GM23248 (cell line): ENCODE data around the gene CYTL1. TPM values are rescaled to one million over a fixed set of nuclear protein-coding genes. Genes with fewer than 3 reads are reported as not detected.
"Not testable (repeated sequence)": the region's sequence is repeated elsewhere in the genome, so short reads cannot be mapped to it uniquely, and the experiment has no call there.

Experiments used
- DNase-seq: peaks from one replicate; pipeline ENCODE4 v3.0.0-alpha.2; 2015
- H2AFZ ChIP-seq: fragments of 200-600 bp; sonication (generic); 2 replicates; pipeline ENCODE4 v1.6.1; 2016; ENCODE audit warnings: antibody characterized with exemption
- H3F3A ChIP-seq: fragments of 200-600 bp; sonication (generic); 2 replicates; pipeline ENCODE4 v1.6.1; 2016; ENCODE audit warnings: mild to moderate bottlenecking, antibody characterized with exemption, mixed run types; ENCODE audit not compliant: insufficient read depth
- H3K27ac ChIP-seq: fragments of 200-600 bp; sonication (generic); 2 replicates; pipeline ENCODE4 v1.5.1; 2016; ENCODE audit warnings: mild to moderate bottlenecking
- H3K27me3 ChIP-seq: fragments of 200-600 bp; sonication (generic); replicated peaks from 2 replicates; pipeline ENCODE4 v1.6.1; 2016; ENCODE audit warnings: mild to moderate bottlenecking; ENCODE audit not compliant: insufficient read depth
- H3K36me3 ChIP-seq: fragments of 200-600 bp; sonication (generic); 2 replicates; pipeline ENCODE4 v1.6.1; 2016; ENCODE audit warnings: low read depth, mild to moderate bottlenecking
- H3K4me1 ChIP-seq: fragments of 200-600 bp; sonication (generic); 2 replicates; pipeline ENCODE4 v1.6.1; 2016; ENCODE audit warnings: mild to moderate bottlenecking; ENCODE audit not compliant: insufficient read depth
- H3K4me2 ChIP-seq: fragments of 200-600 bp; sonication (generic); one replicate; pipeline ENCODE4 v1.6.1; 2016; ENCODE audit warnings: mild to moderate bottlenecking; ENCODE audit not compliant: unreplicated experiment
- H3K4me3 ChIP-seq: fragments of 200-600 bp; sonication (generic); 2 replicates; pipeline ENCODE4 v1.5.1; 2016; ENCODE audit warnings: mild to moderate bottlenecking
- H3K79me2 ChIP-seq: fragments of 200-600 bp; sonication (generic); 2 replicates; pipeline ENCODE4 v1.6.1; 2016; ENCODE audit warnings: mild to moderate bottlenecking; ENCODE audit not compliant: insufficient read depth
- H3K9ac ChIP-seq: fragments of 200-600 bp; sonication (generic); 2 replicates; pipeline ENCODE4 v1.6.1; 2016; ENCODE audit warnings: mild to moderate bottlenecking
- H3K9me2 ChIP-seq: fragments of 200-600 bp; sonication (generic); 2 replicates; pipeline ENCODE4 v1.6.1; 2016; ENCODE audit warnings: mixed run types, mild to moderate bottlenecking, moderate library complexity; ENCODE audit not compliant: insufficient read depth
- H3K9me3 ChIP-seq: fragments of 200-600 bp; sonication (generic); one replicate; pipeline ENCODE4 v1.6.1; 2017; ENCODE audit warnings: low read depth
- H4K20me1 ChIP-seq: fragments of 200-600 bp; sonication (generic); 2 replicates; pipeline ENCODE4 v1.6.0; 2016; ENCODE audit not compliant: insufficient read depth
- EZH2 ChIP-seq: fragments of 200-600 bp; sonication (generic); IDR thresholded peaks from 2 replicates; pipeline ENCODE4 v1.6.1; 2018; ENCODE audit warnings: antibody characterized with exemption, mild to moderate bottlenecking; ENCODE audit not compliant: insufficient read depth, poor library complexity, severe bottlenecking
- EZH2phosphoT487 ChIP-seq: fragments of 200-600 bp; sonication (generic); IDR thresholded peaks from 2 replicates; pipeline ENCODE4 v1.6.1; 2018; ENCODE audit warnings: antibody characterized with exemption, moderate library complexity, mild to moderate bottlenecking, low read depth; ENCODE audit not compliant: insufficient read depth
- WGBS, 2 experiments: methylation state at CpG; one replicate each; pipeline ENCODE4 v1.1.6; 2015 to 2017; ENCODE audit warnings: low lambda C conversion rate in 2 of 2, low coverage in 1 of 2; ENCODE audit errors: missing lambda C conversion rate in 2 of 2; 5-methylcytosine and 5-hydroxymethylcytosine counted together
- in situ Hi-C: fragments of 300-500 bp; cut with MboI; formaldehyde crosslinking; loops from 2 replicates; pipeline ENCODE4 v1.15.0; 2020
- polyA plus RNA-seq: library from polyadenylated mRNA; unstranded; fragments of >200 nt; fragmentation: Nextera tagmentation; extraction: Ambion mirVana; gene quantifications from 2 replicates; pipeline ENCODE4 v1.2.1, GENCODE V29; 2016
- total RNA-seq: library from RNA; depleted of rRNA; stranded (reverse); fragments of >200 nt; shearing (Covaris generic); gene quantifications from 2 replicates; pipeline ENCODE4 v1.2.3, GENCODE V29; 2014

CYTL1 gene
- total and polyA plus RNA-seq, 2 experiments from 2014 or later = 1.1 TPM; not detected in 1

DNA sequence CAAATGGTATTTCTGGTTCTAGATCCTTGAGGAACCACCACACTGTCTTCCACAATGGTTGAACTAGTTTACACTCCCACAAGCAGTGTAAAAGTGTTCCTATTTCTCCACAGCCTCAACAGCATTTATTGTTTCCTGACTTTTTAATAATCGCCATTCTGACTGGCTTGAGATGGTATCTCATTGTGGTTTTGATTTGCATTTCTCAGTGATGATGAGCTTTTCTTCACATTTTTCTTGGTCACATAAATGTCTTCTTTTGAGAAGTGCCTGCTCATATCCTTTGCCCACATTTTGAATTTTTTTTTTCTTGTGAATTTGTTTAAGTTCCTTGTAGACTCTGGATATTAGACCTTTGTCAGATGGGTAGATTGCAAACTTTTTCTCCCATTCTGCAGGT lies 22.3 kb downstream of the CYTL1 start:
- Histone ChIP-seq H3F3A (peaks cover 14% of the 10 kb centered on the region; the same call in 1 of the 2 replicates), H3K4me1 (peaks cover 13% of the 10 kb centered on the region), H3K27me3 (peaks cover 37% of the 10 kb centered on the region)
- H3K9ac ChIP-seq, H3K9me3 ChIP-seq, H3K4me2 ChIP-seq, H3K27ac ChIP-seq, H3K79me2 ChIP-seq, H2AFZ ChIP-seq, H3K9me2 ChIP-seq, H3K36me3 ChIP-seq, H3K4me3 ChIP-seq, H4K20me1 ChIP-seq: not testable (repeated sequence)
- 14 to 28% methylated on average over 1 of the region's 1 CpG for WGBS, 2 experiments
- peak; percentile 49 for DNase-seq
- TF ChIP-seq EZH2phosphoT487 = peak; percentile 73; the same call in 1 of the 2 replicates
- in situ Hi-C loops = loop anchor here (10.0 to 25.0 kb wide), 3 partner anchors 148 to 510 kb away; no protein-coding TSS in a partner anchor

DNA sequence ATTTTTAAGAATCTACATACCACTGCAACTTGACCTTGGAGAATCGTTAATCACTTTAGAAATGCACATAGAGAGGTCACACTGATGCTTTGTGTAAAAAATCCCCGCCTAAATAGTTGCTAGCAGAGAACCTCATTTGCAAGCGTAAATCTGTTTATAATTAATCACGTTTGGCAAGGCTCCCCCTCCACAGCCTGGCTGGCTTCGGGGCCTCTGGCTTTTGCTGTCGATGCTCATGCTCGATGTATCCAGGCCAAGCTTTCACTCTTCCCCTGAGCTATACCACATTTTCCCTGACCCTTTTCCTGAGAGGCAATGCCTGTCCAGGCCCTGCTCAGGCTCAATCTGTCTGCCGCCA lies 23.4 kb downstream of the CYTL1 start:
- Histone ChIP-seq H3K9me2 (no peaks in the 10 kb centered on the region), H3K79me2 (no peaks in the 10 kb centered on the region), H3K4me1 (peaks cover 20% of the 10 kb centered on the region), H3F3A (peaks cover 20% of the 10 kb centered on the region; the same call in 1 of the 2 replicates), H3K27me3 (peaks cover 27% of the 10 kb centered on the region), H4K20me1 (no peaks in the 10 kb centered on the region), H3K27ac (no peak overlapping the region), H3K9me3 (no peaks in the 10 kb centered on the region), H2AFZ (no peak overlapping the region), H3K4me2 (no peak overlapping the region), H3K9ac (no peak overlapping the region), H3K36me3 (no peaks in the 10 kb centered on the region), H3K4me3 (no peak overlapping the region)
- in situ Hi-C loops = loop anchor here (10.0 to 25.0 kb wide), 3 partner anchors 149 to 509 kb away; no protein-coding TSS in a partner anchor
- TF ChIP-seq EZH2phosphoT487 (no peak), EZH2 (no peak)
- 29 to 30% methylated on average over 8 of the region's 8 CpGs for WGBS, 2 experiments
- DNase-seq = peak; percentile 31

GRCh38 chr4:4995103-4995907 lies 24.0 kb downstream of the CYTL1 start:
- TF ChIP-seq EZH2 = no peak
- no peak for TF ChIP-seq EZH2phosphoT487
- H3K27ac ChIP-seq = no peak overlapping the region
- H3K27me3 ChIP-seq = peaks cover 21% of the 10 kb centered on the region
- H3K4me1 ChIP-seq = peaks cover 26% of the 10 kb centered on the region
- peak; percentile 78 for DNase-seq
- H3K36me3 ChIP-seq = no peaks in the 10 kb centered on the region
- no peak overlapping the region for H2AFZ ChIP-seq
- H3K9me3 ChIP-seq = no peaks in the 10 kb centered on the region
- H3K9me2 ChIP-seq = no peaks in the 10 kb centered on the region
- H3K4me3 ChIP-seq = no peak overlapping the region
- in situ Hi-C loops = loop anchor here (10.0 to 25.0 kb wide), 3 partner anchors 149 to 508 kb away; no protein-coding TSS in a partner anchor
- peaks cover 24% of the 10 kb centered on the region; the same call in 1 of the 2 replicates for H3F3A ChIP-seq
- no peak overlapping the region for H3K9ac ChIP-seq
- H4K20me1 ChIP-seq = no peaks in the 10 kb centered on the region
- WGBS, 2 experiments = 18 to 22% methylated on average over 22 of the region's 22 CpGs
- no peaks in the 10 kb centered on the region for H3K79me2 ChIP-seq
- no peak overlapping the region for H3K4me2 ChIP-seq

DNA sequence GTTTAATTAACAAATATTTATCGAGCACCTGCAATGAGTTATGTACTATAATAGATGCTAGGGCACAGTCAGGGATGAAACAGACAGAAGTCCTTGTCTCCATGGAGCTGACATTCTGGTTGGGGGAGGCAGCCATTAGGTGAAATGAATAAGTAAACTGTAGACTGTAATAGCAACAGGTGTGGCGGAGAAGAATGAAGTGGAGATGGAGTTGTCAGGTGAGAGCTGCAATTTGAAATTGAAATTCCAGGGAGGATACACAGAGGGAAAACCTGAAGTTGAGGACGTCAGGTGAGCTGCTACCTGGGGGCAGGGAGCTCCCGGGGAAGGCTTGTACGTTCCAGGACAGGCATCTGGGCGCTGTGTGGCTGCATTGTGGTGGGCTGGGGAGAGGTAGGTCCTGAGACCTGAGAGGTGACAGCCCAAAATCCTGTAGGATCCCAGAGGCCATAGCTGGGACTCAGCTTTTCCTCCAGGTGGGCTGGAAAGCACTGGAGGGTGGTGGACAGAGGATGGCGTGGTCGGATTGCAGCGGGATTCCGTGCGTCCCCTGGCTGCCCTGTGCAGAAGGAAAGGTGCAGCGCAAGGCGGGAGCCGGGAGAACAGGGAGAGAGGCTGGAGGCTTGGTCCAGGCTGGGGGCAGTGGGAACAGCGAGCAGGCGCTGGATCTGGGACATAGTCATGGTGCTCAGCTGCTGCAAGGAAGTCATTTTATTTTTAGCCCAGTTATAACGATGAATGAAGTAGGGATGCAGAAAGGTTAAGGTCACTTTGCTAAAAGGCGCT lies 24.8 kb downstream of the CYTL1 start:
- Histone ChIP-seq H3K36me3 (no peaks in the 10 kb centered on the region), H3F3A (peaks cover 27% of the 10 kb centered on the region; the same call in 1 of the 2 replicates), H3K4me3 (no peak overlapping the region), H3K4me1 (peaks cover 29% of the 10 kb centered on the region), H3K9me3 (no peaks in the 10 kb centered on the region), H3K27ac (no peak overlapping the region), H3K9ac (no peak overlapping the region), H4K20me1 (no peaks in the 10 kb centered on the region), H3K27me3 (peaks cover 13% of the 10 kb centered on the region), H3K9me2 (no peaks in the 10 kb centered on the region), H3K4me2 (no peak overlapping the region), H3K79me2 (no peaks in the 10 kb centered on the region), H2AFZ (no peak overlapping the region)
- TF ChIP-seq EZH2 (no peak), EZH2phosphoT487 (no peak)
- in situ Hi-C loops = loop anchor here (10.0 to 25.0 kb wide), 3 partner anchors 150 to 507 kb away; no protein-coding TSS in a partner anchor
- no peak for DNase-seq
- 76 to 78% methylated on average over 18 of the region's 18 CpGs for WGBS, 2 experiments
